GM12878 (cell line): Measurements from ENCODE around the gene STAT5B. TPM values are rescaled to one million over a fixed set of nuclear protein-coding genes. Genes with fewer than 3 reads are reported as not detected.

Experiments
- ATAC-seq: fragments of 200-7000 bp; cut with Tn5 transposase; 3 replicates; pipeline ENCODE4 v1.9.1; 2020; ENCODE audit warnings: mild to moderate bottlenecking, moderate library complexity
- BruUV-seq: library from RNA; stranded (reverse); fragments of 400-500 nt; replicated peaks from 2 replicates; lab custom pipeline; 2021; lab: Mats Ljungman, UMichigan
- CTCF ChIA-PET: fragments of 300-600 bp; sonication (Branson Sonifier 250); formaldehyde crosslinking; extraction: SDS; loops from one replicate; lab custom pipeline; 2021; ENCODE audit warnings: inconsistent platforms; lab: Yijun Ruan, JAX
- POLR2A ChIA-PET: fragments of 350-600 bp; formaldehyde crosslinking; extraction: SDS; loops from one replicate; lab custom pipeline; 2021; ENCODE audit warnings: inconsistent platforms; lab: Charles Lee
- RAD21 ChIA-PET: fragments of 300-600 bp; sonication (Branson Sonifier 250); formaldehyde crosslinking; loops from one replicate; lab custom pipeline; 2023; ENCODE audit warnings: antibody characterized with exemption; ENCODE audit not compliant: unreplicated experiment; lab: Charles Lee
- SMC1A ChIA-PET: fragments of 300-600 bp; sonication (Branson Sonifier 250); formaldehyde crosslinking; loops from one replicate; lab custom pipeline; 2023; ENCODE audit not compliant: unreplicated experiment, uncharacterized antibody; lab: Charles Lee
- DNase-seq: peaks from one replicate; pipeline ENCODE4 v3.0.0-alpha.2; 2011; ENCODE audit warnings: low read depth, low spot score
- FAIRE-seq: peaks from 3 replicates; lab custom pipeline; 2011; peaks lifted over from hg19 to GRCh38; lab: Jason Lieb, UNC
- H2AFZ ChIP-seq: 2 replicates; pipeline ENCODE4 v1.6.0; 2011; ENCODE audit warnings: low read depth, low read length, control low read depth; ENCODE audit not compliant: control insufficient read depth
- H3K27ac ChIP-seq: 2 replicates; pipeline ENCODE4 v1.5.1; 2011; ENCODE audit warnings: control low read depth; ENCODE audit not compliant: control insufficient read depth, insufficient read depth
- H3K27me3 ChIP-seq, 2 experiments: replicated peaks in 1 of 2; 2 replicates each; pipeline versions ENCODE4 v1.6.0 to v1.6.1; 2011; ENCODE audit warnings: low read length in 1 of 2; ENCODE audit not compliant: control insufficient read depth in 2 of 2, insufficient read depth in 2 of 2
- H3K36me3 ChIP-seq, 2 experiments: 2 replicates each; pipeline ENCODE4 v1.5.1; 2011; ENCODE audit warnings: low read length in 1 of 2; ENCODE audit not compliant: control insufficient read depth in 2 of 2, insufficient read depth in 2 of 2
- H3K4me1 ChIP-seq: 2 replicates; pipeline ENCODE4 v1.6.1; 2011; ENCODE audit warnings: mild to moderate bottlenecking, low read length, moderate library complexity, mixed read lengths; ENCODE audit not compliant: control insufficient read depth, insufficient read depth
- H3K4me2 ChIP-seq: 2 replicates; pipeline ENCODE4 v1.6.0; 2011; ENCODE audit warnings: control low read depth; ENCODE audit not compliant: control insufficient read depth, insufficient read depth
- H3K4me3 ChIP-seq: fragments of 200-600 bp; sonication (generic); 2 replicates; pipeline ENCODE4 v1.5.1; 2016
- H3K79me2 ChIP-seq: 2 replicates; pipeline ENCODE4 v1.6.0; 2011; ENCODE audit warnings: low read length; ENCODE audit not compliant: control insufficient read depth, insufficient read depth
- H3K9ac ChIP-seq: 2 replicates; pipeline ENCODE4 v1.8.0; 2011; ENCODE audit warnings: low read length, control low read depth, mixed read lengths; ENCODE audit not compliant: control insufficient read depth, insufficient read depth
- H3K9me3 ChIP-seq: replicated peaks from 3 replicates; pipeline ENCODE4 v1.5.1; 2011; ENCODE audit warnings: mild to moderate bottlenecking, low read length; ENCODE audit not compliant: control insufficient read depth, insufficient read depth
- H4K20me1 ChIP-seq: 2 replicates; pipeline ENCODE4 v1.6.0; 2011; ENCODE audit not compliant: control insufficient read depth, insufficient read depth
- NFYA ChIP-seq: IDR thresholded peaks from 2 replicates; pipeline ENCODE4 v1.6.1; 2011; ENCODE audit warnings: low read depth, mild to moderate bottlenecking, low read length, improper control_type of control experiment, borderline replicate concordance
- NKRF ChIP-seq: fragments of 450-650 bp; conservative IDR thresholded peaks from 2 replicates; pipeline ENCODE4 v1.6.1; 2017; ENCODE audit warnings: mild to moderate bottlenecking, moderate library complexity
- RAD21 ChIP-seq: IDR thresholded peaks from 2 replicates; pipeline ENCODE4 v1.6.1; 2011; ENCODE audit warnings: mild to moderate bottlenecking, low read depth, low read length, moderate library complexity; ENCODE audit not compliant: insufficient read depth
- WGBS: methylation state at CpG from one replicate; pipeline ENCODE4 v1.1.6; 2016; ENCODE audit warnings: low lambda C conversion rate; ENCODE audit not compliant: insufficient replicate concordance, insufficient coverage; ENCODE audit errors: missing lambda C conversion rate; 5-methylcytosine and 5-hydroxymethylcytosine counted together
- in situ Hi-C: fragments of 300-500 bp; cut with MboI; formaldehyde crosslinking; loops from 9 replicates; pipeline ENCODE4 v1.14.3; 2018; ENCODE audit warnings: mixed read lengths
- intact Hi-C: fragments of 100-400 bp; cut with micrococcal nuclease; formaldehyde crosslinking; loops from one replicate; pipeline ENCODE4 v1.14.2; 2022; ENCODE audit not compliant: unreplicated experiment
- polyA plus RNA-seq, 11 experiments: library from polyadenylated mRNA; depleted of rRNA in 4 of 11; unstranded in 6 of 11; stranded (reverse) in 5 of 11; fragments of >200 nt; fragmentation: Nextera tagmentation in 4 of 11; fragmentation: Illumina TruSeq in 1 of 11; extraction: Ambion mirVana in 4 of 11; extraction: Trizol in 1 of 11; gene quantifications; 1 replicate in 1 of 11; 2 replicates in 10 of 11; pipeline versions ENCODE4 v1.2.1 to v1.2.3, GENCODE V29; 2011 to 2016; ENCODE audit warnings: inconsistent platforms in 2 of 11, missing spikeins in 2 of 11, low read depth in 1 of 11
- total RNA-seq, 4 experiments: library from RNA; depleted of rRNA in 3 of 4; stranded (reverse); fragments of >200 nt in 3 of 4; fragmentation: Illumina TruSeq in 1 of 4; extraction: Trizol in 1 of 4; gene quantifications; 2 replicates each; pipeline versions ENCODE4 v1.2.1 to v1.2.3, GENCODE V29; 2013 to 2021
- TF ChIP-seq, protein P1 (sequence below), 3 experiments: IDR thresholded peaks in 2 of 3; conservative IDR thresholded peaks in 1 of 3; 2 replicates each; pipeline ENCODE4 v1.5.1; 2011; ENCODE audit warnings: low read depth in 3 of 3, low read length in 3 of 3, mild to moderate bottlenecking in 3 of 3, control low read depth in 2 of 3, moderate library complexity in 2 of 3, inconsistent platforms in 1 of 3, mixed read lengths in 1 of 3; ENCODE audit not compliant: control insufficient read depth in 2 of 3, insufficient read depth in 1 of 3; ENCODE audit errors: extremely low read depth in 1 of 3

STAT5B gene
- total and polyA plus RNA-seq, 10 of the 15 experiments (the other 5 are each of a cell fraction or from before 2014, with no cell fraction given), result 11.0 to 69.6 (median 46.7) TPM

GRCh38 chr17:42163113-42163512, 113.1 kb downstream of the STAT5B start:
- BruUV-seq, result no TSS peak
- RAD21 ChIA-PET, result interaction anchor here (1.4 kb wide), 1 partner anchor 17 kb away, joined by 4 read pairs; the partner anchor contains the start of gene KCNH4

More at GRCh38 chr17:42163113-42163512, 113.1 kb downstream of the STAT5B start:
- TF ChIP-seq NKRF (no peak), RAD21 (no peak), NFYA (no peak)
- TF ChIP-seq, protein P1, sequence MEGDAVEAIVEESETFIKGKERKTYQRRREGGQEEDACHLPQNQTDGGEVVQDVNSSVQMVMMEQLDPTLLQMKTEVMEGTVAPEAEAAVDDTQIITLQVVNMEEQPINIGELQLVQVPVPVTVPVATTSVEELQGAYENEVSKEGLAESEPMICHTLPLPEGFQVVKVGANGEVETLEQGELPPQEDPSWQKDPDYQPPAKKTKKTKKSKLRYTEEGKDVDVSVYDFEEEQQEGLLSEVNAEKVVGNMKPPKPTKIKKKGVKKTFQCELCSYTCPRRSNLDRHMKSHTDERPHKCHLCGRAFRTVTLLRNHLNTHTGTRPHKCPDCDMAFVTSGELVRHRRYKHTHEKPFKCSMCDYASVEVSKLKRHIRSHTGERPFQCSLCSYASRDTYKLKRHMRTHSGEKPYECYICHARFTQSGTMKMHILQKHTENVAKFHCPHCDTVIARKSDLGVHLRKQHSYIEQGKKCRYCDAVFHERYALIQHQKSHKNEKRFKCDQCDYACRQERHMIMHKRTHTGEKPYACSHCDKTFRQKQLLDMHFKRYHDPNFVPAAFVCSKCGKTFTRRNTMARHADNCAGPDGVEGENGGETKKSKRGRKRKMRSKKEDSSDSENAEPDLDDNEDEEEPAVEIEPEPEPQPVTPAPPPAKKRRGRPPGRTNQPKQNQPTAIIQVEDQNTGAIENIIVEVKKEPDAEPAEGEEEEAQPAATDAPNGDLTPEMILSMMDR (IDR thresholded peaks at IDR 0.05 in 2 of 3, conservative IDR thresholded peaks at IDR 0.05 in 1 of 3; ENCODE audit: control insufficient read depth in 2 of 3, extremely low read depth in 1 of 3, insufficient read depth in 1 of 3, low read depth in 3 of 3, low read length in 3 of 3), result peak; percentile 24 to 66 (median 66); a peak in 5 of 6 replicates
- Histone ChIP-seq H3K4me2 (no peak overlapping the region), H3K27me3 (no peaks in the 10 kb centered on the region), H4K20me1 (no peaks in the 10 kb centered on the region), H3K79me2 (no peaks in the 10 kb centered on the region), H3K4me3 (no peak overlapping the region), H3K27ac (no peak overlapping the region), H2AFZ (no peak overlapping the region), H3K9me3 (no peaks in the 10 kb centered on the region), H3K4me1 (peaks cover 9% of the 10 kb centered on the region), H3K9ac (no peak overlapping the region), H3K36me3 (no peaks in the 10 kb centered on the region)
- intact Hi-C loops (no loop called here), in situ Hi-C loops (no loop called here)
- FAIRE-seq, result no peak
- ChIA-PET SMC1A (interaction anchor here (0.8 to 2.2 kb wide), 2 partner anchors 16 to 18 kb away, joined by 4 to 11 read pairs; partner anchors contain the start of gene KCNH4), CTCF (interaction anchor here (1.0 to 3.6 kb wide), 3 partner anchors 9 to 42 kb away, joined by 5 to 33 read pairs (median 8); partner anchors contain the start of genes KAT2A and KCNH4), POLR2A (no interaction called here)
- DNase-seq, result no peak
- peak; percentile 67 for ATAC-seq
- WGBS, result 48% methylated on average over 8 of the region's 8 CpGs
